BJ (cell line): Measurements from ENCODE around the gene GAB3. TPM values are rescaled to one million over a fixed set of nuclear protein-coding genes. Genes with fewer than 3 reads are reported as not detected.

Experiments
- CTCF ChIA-PET: fragments of 350-600 bp; formaldehyde crosslinking; extraction: SDS; loops from one replicate; lab custom pipeline; 2021; ENCODE audit warnings: antibody characterized with exemption, inconsistent platforms; lab: Yijun Ruan, JAX
- POLR2A ChIA-PET: fragments of 300-600 bp; sonication (Branson Sonifier 250); formaldehyde crosslinking; extraction: SDS; loops from one replicate; lab custom pipeline; 2021; ENCODE audit warnings: antibody characterized with exemption; lab: Charles Lee
- DNase-seq: peaks from one replicate; pipeline ENCODE4 v3.0.0-alpha.2; 2011; ENCODE audit warnings: low read depth
- H3K27me3 ChIP-seq: 2 replicates; pipeline ENCODE4 v1.6.0; 2011; ENCODE audit warnings: low read length; ENCODE audit not compliant: control insufficient read depth, insufficient read depth
- H3K36me3 ChIP-seq: 2 replicates; pipeline ENCODE4 v1.5.1; 2011; ENCODE audit warnings: low read length; ENCODE audit not compliant: control insufficient read depth, insufficient read depth
- H3K4me3 ChIP-seq: 2 replicates; pipeline ENCODE4 v1.5.1; 2011; ENCODE audit warnings: low read depth, mild to moderate bottlenecking, control low read depth, low read length
- CTCF ChIP-seq: IDR thresholded peaks from 2 replicates; pipeline ENCODE4 v1.5.1; 2011; ENCODE audit warnings: low read depth, mild to moderate bottlenecking, control low read depth, inconsistent platforms, low read length, moderate library complexity; ENCODE audit not compliant: insufficient read depth
- polyA plus RNA-seq: library from polyadenylated mRNA; depleted of rRNA; stranded (reverse); fragments of >200 nt; gene quantifications from 2 replicates; pipeline ENCODE4 v1.2.3, GENCODE V29; 2011

The GAB3 gene
- polyA plus RNA-seq, 1 experiment: 0.82 TPM

- no peak for TF ChIP-seq CTCF
- no peaks in the 10 kb centered on the region for H3K27me3 ChIP-seq
- H3K36me3 ChIP-seq: no peaks in the 10 kb centered on the region
- H3K4me3 ChIP-seq: no peak overlapping the region
- CTCF ChIA-PET: interaction anchor here (0.6 to 1.2 kb wide), 3 partner anchors 9 to 16 kb away, joined by 3 to 5 read pairs (median 3); no protein-coding TSS in a partner anchor
- DNase-seq: no peak
- POLR2A ChIA-PET: no interaction called here
These were observed 12.7 kb downstream of the GAB3 start for GRCh38 chrX:154738011-154738738.

GRCh38 chrX:154737136-154737535 is 13.7 kb downstream of the GAB3 start:
- no peaks in the 10 kb centered on the region for H3K27me3 ChIP-seq
- H3K36me3 ChIP-seq: no peaks in the 10 kb centered on the region
- no peak for DNase-seq
- ChIA-PET CTCF (interaction anchor here (1.2 kb wide), 1 partner anchor 11 kb away, joined by 3 read pairs; no protein-coding TSS in a partner anchor), POLR2A (no interaction called here)
- no peak for TF ChIP-seq CTCF
- no peak overlapping the region for H3K4me3 ChIP-seq

GRCh38 chrX:154735695-154736393 is 15.0 kb downstream of the GAB3 start:
- DNase-seq: no peak
- no peaks in the 10 kb centered on the region for H3K27me3 ChIP-seq
- H3K4me3 ChIP-seq: no peak overlapping the region
- ChIA-PET POLR2A (no interaction called here), CTCF (interaction anchor here (1.4 kb wide), 1 partner anchor 12 kb away, joined by 3 read pairs; no protein-coding TSS in a partner anchor)
- no peak for TF ChIP-seq CTCF
- H3K36me3 ChIP-seq: no peaks in the 10 kb centered on the region

GRCh38 chrX:154734061-154734781 is 16.7 kb downstream of the GAB3 start:
- Histone ChIP-seq H3K4me3 (no peak overlapping the region), H3K27me3 (no peaks in the 10 kb centered on the region), H3K36me3 (no peaks in the 10 kb centered on the region)
- no peak for TF ChIP-seq CTCF
- ChIA-PET POLR2A (no interaction called here), CTCF (interaction anchor here (0.7 kb wide), 1 partner anchor 73 kb away, joined by 4 read pairs; no protein-coding TSS in a partner anchor)
- no peak for DNase-seq

- Histone ChIP-seq H3K27me3 (no peaks in the 10 kb centered on the region), H3K36me3 (no peaks in the 10 kb centered on the region), H3K4me3 (no peak overlapping the region)
- no peak for DNase-seq
- ChIA-PET POLR2A (no interaction called here), CTCF (no interaction called here)
- TF ChIP-seq CTCF: no peak
These were observed 17.8 kb downstream of the GAB3 start for GRCh38 chrX:154733066-154733425.
